Keratinocyte (primary cell): Measurements from ENCODE around the gene LRRC27.

ENCODE experiments used
- CTCF ChIP-seq, 3 experiments: IDR thresholded peaks in 1 of 3; conservative IDR thresholded peaks in 1 of 3; optimal IDR thresholded peaks in 1 of 3; 2 replicates in 2 of 3; 3 replicates in 1 of 3; pipeline versions ENCODE3 to v1.5.1; 2011; ENCODE audit warnings: low read length in 3 of 3, mild to moderate bottlenecking in 3 of 3, moderate library complexity in 2 of 3, control low read depth in 1 of 3, inconsistent platforms in 1 of 3; ENCODE audit not compliant: insufficient read depth in 2 of 3; ENCODE audit errors: extremely low read depth in 1 of 3
- EZH2 ChIP-seq: IDR thresholded peaks from one replicate; pipeline ENCODE4 v1.6.1; 2012; ENCODE audit warnings: inconsistent platforms, mild to moderate bottlenecking, low read length, moderate library complexity

- TF ChIP-seq CTCF (optimal IDR thresholded peaks at IDR 0.05 in 1 of 3, IDR thresholded peaks at IDR 0.05 in 1 of 3, conservative IDR thresholded peaks at IDR 0.05 in 1 of 3; ENCODE audit: extremely low read depth in 1 of 3, insufficient read depth in 2 of 3, low read length in 3 of 3) (no peak), EZH2 (no peak)
These were observed 3.3 kb upstream of the LRRC27 start for GRCh38 chr10:132328738-132329137.
